Spinal cord (tissue), 10 donors: Measurements from ENCODE around the gene PDZD7. TPM values are rescaled to one million over a fixed set of nuclear protein-coding genes. Genes with fewer than 3 reads are reported as not detected.
A peak's percentile ranks its signal among the peaks of the same experiment; 100 is the strongest.

Experiments
- DNase-seq, 6 donors: peaks; one replicate each; pipeline versions ENCODE4 v3.0.0 to v3.0.0-alpha.2; 2013 to 2015; ENCODE audit warnings: low spot score in 6 of 6, low read depth in 4 of 6
- H3K27ac ChIP-seq: one replicate; pipeline ENCODE4 v1.5.1; 2013; ENCODE audit warnings: low read depth, low read length, control low read depth
- H3K27me3 ChIP-seq: one replicate; pipeline ENCODE4 v1.6.1; 2013; ENCODE audit warnings: low read length; ENCODE audit not compliant: control insufficient read depth, insufficient read depth
- H3K36me3 ChIP-seq: one replicate; pipeline ENCODE4 v1.6.1; 2013; ENCODE audit warnings: low read length; ENCODE audit not compliant: control insufficient read depth, insufficient read depth
- H3K4me1 ChIP-seq: one replicate; pipeline ENCODE4 v1.6.1; 2013; ENCODE audit warnings: low read length; ENCODE audit not compliant: control insufficient read depth, insufficient read depth
- H3K4me3 ChIP-seq: one replicate; pipeline ENCODE4 v1.5.1; 2013; ENCODE audit warnings: low read depth, low read length, control low read depth
- H3K9me3 ChIP-seq: one replicate; pipeline ENCODE4 v1.6.1; 2013; ENCODE audit warnings: low read length; ENCODE audit not compliant: control insufficient read depth, insufficient read depth
- WGBS: methylation state at CpG from one replicate; pipeline ENCODE4 v1.1.5; 2013; ENCODE audit warnings: missing lambda C conversion rate; ENCODE audit not compliant: insufficient coverage; 5-methylcytosine and 5-hydroxymethylcytosine counted together
- polyA plus RNA-seq, 2 donors: library from polyadenylated mRNA; unstranded; fragments of 120-200 nt; gene quantifications; one replicate each; pipeline ENCODE4 v1.2.1, GENCODE V29; 2013; ENCODE audit not compliant: insufficient read length in 2 of 2
- total RNA-seq, 2 donors: library from RNA; depleted of rRNA in 1 of 2; stranded (reverse); fragments of 120-200 nt in 1 of 2; fragments of >200 nt in 1 of 2; gene quantifications; one replicate each; pipeline versions ENCODE4 v1.2.3 to v1.2.4, GENCODE V29; 2013 to 2014
- donor health status: healthy.

Gene PDZD7
- total and polyA plus RNA-seq, 4 donors = 5.0 to 13.9 (median 9.6) TPM

GRCh38 chr10:101014966-101015581 is 15.9 kb downstream of the PDZD7 start:
- Histone ChIP-seq H3K4me1 (peaks cover 23% of the 10 kb centered on the region), H3K36me3 (peaks cover 2% of the 10 kb centered on the region), H3K27me3 (peaks cover 35% of the 10 kb centered on the region), H3K27ac (no peak overlapping the region), H3K9me3 (no peaks in the 10 kb centered on the region), H3K4me3 (no peak overlapping the region)
- WGBS = 80% methylated on average over 4 of the region's 7 CpGs
- no peak for DNase-seq

- peaks cover 32% of the 10 kb centered on the region for H3K27me3 ChIP-seq
- H3K27ac ChIP-seq = no peak overlapping the region
- WGBS = 22% methylated on average over 10 of the region's 11 CpGs
- H3K4me1 ChIP-seq = peaks cover 23% of the 10 kb centered on the region
- H3K36me3 ChIP-seq = peaks cover 2% of the 10 kb centered on the region
- H3K4me3 ChIP-seq = no peak overlapping the region
- DNase-seq = peak in 4 of 6 donors; percentile 37 to 83 (median 60)
- H3K9me3 ChIP-seq = no peaks in the 10 kb centered on the region
These were observed 16.6 kb downstream of the PDZD7 start for GRCh38 chr10:101014230-101014884.

- Histone ChIP-seq H3K27me3 (peaks cover 23% of the 10 kb centered on the region), H3K27ac (no peak overlapping the region), H3K9me3 (no peaks in the 10 kb centered on the region), H3K4me1 (peaks cover 23% of the 10 kb centered on the region), H3K4me3 (no peak overlapping the region), H3K36me3 (peaks cover 8% of the 10 kb centered on the region)
- 69% methylated on average over 9 of the region's 9 CpGs for WGBS
- DNase-seq = no peak
These were observed 17.5 kb downstream of the PDZD7 start for GRCh38 chr10:101013365-101013825.

GRCh38 chr10:101012525-101013364 is 18.2 kb downstream of the PDZD7 start:
- peak in 4 of 6 donors; percentile 48 to 91 (median 72) for DNase-seq
- H3K4me3 ChIP-seq = no peak overlapping the region
- H3K4me1 ChIP-seq = peaks cover 28% of the 10 kb centered on the region
- H3K9me3 ChIP-seq = no peaks in the 10 kb centered on the region
- no peak overlapping the region for H3K27ac ChIP-seq
- H3K27me3 ChIP-seq = peaks cover 17% of the 10 kb centered on the region
- WGBS = 20% methylated on average over 9 of the region's 14 CpGs
- peaks cover 11% of the 10 kb centered on the region for H3K36me3 ChIP-seq

- Histone ChIP-seq H3K4me1 (peaks cover 36% of the 10 kb centered on the region), H3K27me3 (peaks cover 10% of the 10 kb centered on the region), H3K9me3 (no peaks in the 10 kb centered on the region), H3K4me3 (no peak overlapping the region), H3K36me3 (peaks cover 19% of the 10 kb centered on the region), H3K27ac (no peak overlapping the region)
- WGBS = 47% methylated on average over 14 of the region's 22 CpGs
- no peak for DNase-seq
These were observed 19.2 kb downstream of the PDZD7 start for GRCh38 chr10:101011517-101012423.

- 94% methylated on average over 17 of the region's 22 CpGs for WGBS
- Histone ChIP-seq H3K9me3 (no peaks in the 10 kb centered on the region), H3K4me1 (peaks cover 44% of the 10 kb centered on the region), H3K4me3 (no peak overlapping the region), H3K27me3 (no peaks in the 10 kb centered on the region), H3K27ac (no peak overlapping the region), H3K36me3 (peaks cover 31% of the 10 kb centered on the region)
- no peak for DNase-seq
These were observed 20.6 kb downstream of the PDZD7 start for GRCh38 chr10:101010329-101010728.

GRCh38 chr10:101008823-101009423 is 22.0 kb downstream of the PDZD7 start:
- WGBS = 84% methylated on average over 4 of the region's 6 CpGs
- H3K27ac ChIP-seq = no peak overlapping the region
- no peaks in the 10 kb centered on the region for H3K9me3 ChIP-seq
- no peak overlapping the region for H3K4me3 ChIP-seq
- peaks cover 42% of the 10 kb centered on the region for H3K36me3 ChIP-seq
- DNase-seq = no peak
- H3K27me3 ChIP-seq = no peaks in the 10 kb centered on the region
- peaks cover 42% of the 10 kb centered on the region for H3K4me1 ChIP-seq

- Histone ChIP-seq H3K9me3 (no peaks in the 10 kb centered on the region), H3K27ac (no peak overlapping the region), H3K4me3 (no peak overlapping the region), H3K27me3 (no peaks in the 10 kb centered on the region), H3K4me1 (peaks cover 39% of the 10 kb centered on the region), H3K36me3 (peaks cover 50% of the 10 kb centered on the region)
- WGBS = 68% methylated on average over 11 of the region's 13 CpGs
- no peak for DNase-seq
These were observed 22.8 kb downstream of the PDZD7 start for GRCh38 chr10:101007915-101008822.
